HEK293T (cell line): Measurements from ENCODE around the gene LTBP1.

Source experiments
- CTCF ChIA-PET: fragments of 350-600 bp; formaldehyde crosslinking; extraction: SDS; loops from one replicate; lab custom pipeline; 2021; ENCODE audit warnings: antibody characterized with exemption, inconsistent platforms; lab: Yijun Ruan, JAX
- POLR2A ChIA-PET: fragments of 350-600 bp; formaldehyde crosslinking; extraction: SDS; loops from one replicate; lab custom pipeline; 2020; ENCODE audit warnings: antibody characterized with exemption, inconsistent platforms; lab: Yijun Ruan, JAX
- DNase-seq: peaks from one replicate; pipeline ENCODE4 v3.0.0; 2012; ENCODE audit warnings: mixed read lengths; ENCODE audit errors: extremely low spot score
- ARNT ChIP-seq: fragments of 450-650 bp; IDR thresholded peaks from 2 replicates; pipeline ENCODE4 v1.6.1; 2017; ENCODE audit warnings: mild to moderate bottlenecking
- BHLHE40 ChIP-seq: fragments of 450-650 bp; IDR thresholded peaks from 2 replicates; pipeline ENCODE4 v1.6.1; 2016; ENCODE audit warnings: mild to moderate bottlenecking, moderate library complexity, borderline replicate concordance
- CTBP1 ChIP-seq: fragments of 450-650 bp; IDR thresholded peaks from 2 replicates; pipeline ENCODE4 v1.6.1; 2016; ENCODE audit warnings: borderline replicate concordance
- ELF4 ChIP-seq: fragments of 450-650 bp; IDR thresholded peaks from 2 replicates; pipeline ENCODE4 v1.6.1; 2017; ENCODE audit warnings: antibody characterized with exemption
- FOXA1 ChIP-seq: fragments of 450-650 bp; IDR thresholded peaks from 2 replicates; pipeline ENCODE4 v1.6.1; 2016; ENCODE audit warnings: mild to moderate bottlenecking
- FOXK2 ChIP-seq: fragments of 450-650 bp; IDR thresholded peaks from 2 replicates; pipeline ENCODE4 v1.6.1; 2016; ENCODE audit warnings: mild to moderate bottlenecking
- FOXM1 ChIP-seq: fragments of 450-650 bp; IDR thresholded peaks from 2 replicates; pipeline ENCODE4 v1.6.1; 2017; ENCODE audit warnings: mild to moderate bottlenecking, borderline replicate concordance
- HDGF ChIP-seq: fragments of 450-650 bp; IDR thresholded peaks from 2 replicates; pipeline ENCODE4 v1.6.1; 2017; ENCODE audit warnings: antibody characterized with exemption, borderline replicate concordance
- L3MBTL2 ChIP-seq: fragments of 450-650 bp; conservative IDR thresholded peaks from 2 replicates; pipeline ENCODE4 v1.6.1; 2016; ENCODE audit warnings: mild to moderate bottlenecking
- LEF1 ChIP-seq: fragments of 450-650 bp; IDR thresholded peaks from 2 replicates; pipeline ENCODE4 v1.6.1; 2017; ENCODE audit warnings: mild to moderate bottlenecking, borderline replicate concordance
- NFRKB ChIP-seq: fragments of 450-650 bp; IDR thresholded peaks from 2 replicates; pipeline ENCODE4 v1.6.1; 2016; ENCODE audit warnings: mild to moderate bottlenecking, moderate library complexity
- SP1 ChIP-seq: fragments of 450-650 bp; IDR thresholded peaks from 2 replicates; pipeline ENCODE4 v1.6.1; 2017
- SUZ12 ChIP-seq: fragments of 450-650 bp; IDR thresholded peaks from 2 replicates; pipeline ENCODE4 v1.6.1; 2016; ENCODE audit warnings: mild to moderate bottlenecking
- TARDBP ChIP-seq: fragments of 450-650 bp; IDR thresholded peaks from 2 replicates; pipeline ENCODE4 v1.6.1; 2016
- ZNF384 ChIP-seq: fragments of 450-650 bp; IDR thresholded peaks from 2 replicates; pipeline ENCODE4 v1.6.1; 2016
- TF ChIP-seq, protein P1 (sequence below): fragments of 450-650 bp; IDR thresholded peaks from 2 replicates; pipeline ENCODE4 v1.6.1; 2016

Gene LTBP1

DNA sequence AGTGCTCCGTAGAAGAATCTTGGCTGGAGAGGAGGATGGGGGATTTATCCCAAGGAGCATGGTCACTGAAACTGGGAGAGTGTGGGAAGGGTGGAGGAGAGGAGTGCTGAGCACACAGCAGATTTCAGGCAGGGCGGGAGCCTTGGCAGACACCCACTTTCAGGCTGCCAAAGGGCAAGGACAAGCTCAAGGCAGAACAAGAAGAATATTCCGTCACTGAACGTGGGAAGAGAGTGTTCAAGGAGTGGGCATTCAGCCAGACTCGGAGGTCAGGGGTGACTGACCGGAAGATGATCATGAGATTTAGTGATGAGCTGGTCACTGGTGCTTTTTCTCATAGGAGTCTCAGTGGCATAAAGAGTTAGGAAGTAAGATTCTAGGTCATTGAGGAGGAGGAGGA is 393.5 kb downstream of the LTBP1 start:
- CTCF ChIA-PET, result no interaction called here
- TF ChIP-seq BHLHE40 (no peak), FOXK2 (no peak), ARNT (no peak), SP1 (no peak), CTBP1 (no peak), NFRKB (no peak), HDGF (no peak), SUZ12 (no peak), TARDBP (no peak), L3MBTL2 (no peak), ELF4 (no peak), ZNF384 (no peak), LEF1 (no peak), FOXA1 (no peak), FOXM1 (no peak)
- TF ChIP-seq, protein P1, sequence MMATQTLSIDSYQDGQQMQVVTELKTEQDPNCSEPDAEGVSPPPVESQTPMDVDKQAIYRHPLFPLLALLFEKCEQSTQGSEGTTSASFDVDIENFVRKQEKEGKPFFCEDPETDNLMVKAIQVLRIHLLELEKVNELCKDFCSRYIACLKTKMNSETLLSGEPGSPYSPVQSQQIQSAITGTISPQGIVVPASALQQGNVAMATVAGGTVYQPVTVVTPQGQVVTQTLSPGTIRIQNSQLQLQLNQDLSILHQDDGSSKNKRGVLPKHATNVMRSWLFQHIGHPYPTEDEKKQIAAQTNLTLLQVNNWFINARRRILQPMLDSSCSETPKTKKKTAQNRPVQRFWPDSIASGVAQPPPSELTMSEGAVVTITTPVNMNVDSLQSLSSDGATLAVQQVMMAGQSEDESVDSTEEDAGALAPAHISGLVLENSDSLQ, result no peak
- DNase-seq, result no peak
- POLR2A ChIA-PET, result no interaction called here

DNA sequence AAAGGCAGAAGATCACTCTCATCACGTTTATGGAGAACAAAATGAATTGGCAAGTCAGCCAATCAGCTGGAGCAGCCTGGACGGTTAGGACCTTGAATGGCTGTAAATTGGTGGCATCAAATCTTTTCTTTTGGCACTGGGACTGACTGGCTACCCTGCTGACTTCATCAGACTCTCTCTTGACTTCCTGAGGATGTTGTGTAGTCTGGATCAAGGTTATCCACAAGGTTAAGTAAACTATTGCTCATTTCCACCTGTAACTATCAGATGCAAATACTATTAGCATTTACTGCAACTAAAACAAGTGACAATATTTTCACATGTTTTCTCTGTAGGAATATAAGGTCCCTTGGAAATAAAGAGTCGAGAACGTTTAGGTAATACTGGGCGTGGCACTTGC is 395.4 kb downstream of the LTBP1 start:
- no peak for DNase-seq
- ChIA-PET POLR2A (no interaction called here), CTCF (no interaction called here)
- TF ChIP-seq LEF1, result no peak
- TF ChIP-seq TARDBP, result no peak
- TF ChIP-seq SUZ12, result no peak
- TF ChIP-seq FOXM1, result no peak
- no peak for TF ChIP-seq CTBP1
- TF ChIP-seq ELF4, result no peak
- TF ChIP-seq FOXK2, result no peak
- TF ChIP-seq ZNF384, result no peak
- no peak for TF ChIP-seq ARNT
- TF ChIP-seq, protein P1, result no peak
- no peak for TF ChIP-seq L3MBTL2
- no peak for TF ChIP-seq SP1

DNA sequence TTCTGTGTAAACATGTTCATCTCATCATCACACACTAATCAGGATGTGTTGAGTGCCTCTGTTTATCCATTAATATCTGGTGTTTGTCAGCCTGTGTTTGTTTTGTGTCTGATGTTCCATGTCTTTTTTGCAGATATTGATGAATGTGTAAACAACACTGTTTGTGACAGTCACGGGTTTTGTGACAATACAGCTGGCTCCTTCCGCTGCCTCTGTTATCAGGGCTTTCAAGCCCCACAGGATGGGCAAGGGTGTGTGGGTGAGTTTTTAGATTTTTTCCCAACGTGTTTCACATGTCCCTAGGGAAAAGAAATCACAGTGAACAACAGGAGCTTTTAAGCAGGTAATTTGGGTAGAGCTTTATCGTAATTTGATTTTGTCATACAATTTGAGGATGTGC is 396.0 kb downstream of the LTBP1 start:
- POLR2A ChIA-PET, result no interaction called here
- no peak for DNase-seq
- TF ChIP-seq HDGF, result no peak
- TF ChIP-seq FOXM1, result no peak
- TF ChIP-seq NFRKB, result no peak
- TF ChIP-seq ARNT, result no peak
- no peak for TF ChIP-seq SUZ12
- TF ChIP-seq L3MBTL2, result no peak
- no peak for TF ChIP-seq ELF4
- TF ChIP-seq LEF1, result no peak
- no peak for TF ChIP-seq ZNF384
- TF ChIP-seq, protein P1, result no peak
- no peak for TF ChIP-seq BHLHE40
- TF ChIP-seq CTBP1, result no peak
- no peak for TF ChIP-seq FOXA1
- TF ChIP-seq FOXK2, result no peak
- TF ChIP-seq TARDBP, result no peak
- no peak for TF ChIP-seq SP1
- CTCF ChIA-PET, result no interaction called here

DNA sequence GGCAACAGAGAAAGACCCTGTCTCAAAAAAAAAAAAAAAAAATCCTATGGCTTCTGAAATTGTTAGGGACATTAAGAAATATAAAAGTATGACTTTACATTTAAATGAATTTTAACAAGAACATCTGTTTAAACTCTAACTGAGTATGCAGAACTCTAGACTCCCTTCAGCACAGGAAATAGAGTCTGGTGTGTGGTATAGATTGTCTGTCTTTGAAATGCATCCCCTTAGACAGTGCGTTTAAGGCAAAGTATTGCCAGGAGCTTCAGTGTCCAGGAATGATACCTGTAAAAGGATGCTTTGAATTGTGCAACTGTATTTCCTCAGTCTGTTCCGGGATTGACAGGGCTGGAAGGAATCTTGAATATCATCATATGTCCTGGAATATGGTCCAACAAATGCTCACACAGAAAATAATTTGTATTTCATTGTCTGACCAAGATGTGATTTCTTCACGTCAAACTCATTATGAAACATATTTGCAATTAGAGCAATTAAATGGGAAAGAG is 396.7 kb downstream of the LTBP1 start:
- POLR2A ChIA-PET, result no interaction called here
- TF ChIP-seq TARDBP, result no peak
- no peak for TF ChIP-seq FOXK2
- no peak for TF ChIP-seq LEF1
- no peak for TF ChIP-seq BHLHE40
- TF ChIP-seq ELF4, result no peak
- no peak for TF ChIP-seq HDGF
- CTCF ChIA-PET, result no interaction called here
- DNase-seq, result no peak

DNA sequence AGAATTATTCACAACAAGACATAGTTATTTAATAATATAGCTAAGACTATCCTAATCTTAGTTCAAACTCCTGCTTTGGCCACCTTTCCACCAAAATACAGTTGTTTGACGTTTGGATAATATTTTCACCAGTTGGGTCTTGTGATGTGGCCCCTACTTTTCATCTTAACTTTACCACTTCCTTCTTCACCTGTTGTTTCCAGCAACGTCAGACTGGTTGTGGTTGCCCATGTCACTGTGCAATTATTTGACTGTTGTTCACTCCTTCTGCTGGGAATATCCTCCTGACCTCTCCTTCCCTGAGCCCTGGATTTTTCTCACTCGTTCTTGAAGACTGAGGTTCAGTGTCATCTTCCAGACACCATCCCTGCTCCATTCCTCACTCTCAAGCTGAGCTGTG is 397.5 kb downstream of the LTBP1 start:
- CTCF ChIA-PET, result no interaction called here

More for the DNA sequence above, 397.5 kb downstream of the LTBP1 start:
- no peak for DNase-seq
- POLR2A ChIA-PET, result no interaction called here
- TF ChIP-seq FOXA1, result no peak
- TF ChIP-seq ZNF384, result no peak
- TF ChIP-seq TARDBP, result no peak
- no peak for TF ChIP-seq CTBP1
- TF ChIP-seq ELF4, result no peak
- TF ChIP-seq NFRKB, result no peak
- TF ChIP-seq, protein P1, result no peak
- no peak for TF ChIP-seq L3MBTL2
- no peak for TF ChIP-seq BHLHE40
- TF ChIP-seq ARNT, result no peak
- no peak for TF ChIP-seq HDGF
- no peak for TF ChIP-seq SP1
- no peak for TF ChIP-seq LEF1
- TF ChIP-seq SUZ12, result no peak
- TF ChIP-seq FOXM1, result no peak
- no peak for TF ChIP-seq FOXK2
